ENCODE measurements around the gene FOXP3. TPM values are rescaled to one million over a fixed set of nuclear protein-coding genes. Genes with fewer than 3 reads are reported as not detected.

The FOXP3 gene
- total RNA-seq, 1 donor from 2014 or later = not detected

DNA sequence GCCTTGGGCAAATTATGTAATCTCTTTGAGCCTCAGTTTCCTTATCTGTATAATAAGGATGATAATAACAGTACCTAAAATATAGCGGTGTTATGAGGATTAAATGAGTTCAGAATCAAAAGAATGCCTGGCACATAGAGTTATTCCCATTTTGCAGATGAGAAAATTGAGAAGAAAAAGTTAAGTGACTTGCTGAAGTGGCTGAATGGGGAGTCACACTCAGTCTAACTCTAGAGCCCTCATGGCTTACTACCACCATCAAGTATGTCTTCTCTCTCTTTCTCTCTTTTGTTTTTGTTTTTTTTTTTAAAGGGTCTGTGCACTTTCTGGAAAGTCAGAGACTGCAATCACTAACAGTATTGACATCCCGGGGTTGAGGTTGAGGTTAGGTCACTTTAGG, 32.0 kb downstream of the FOXP3 start:
- H3K4me3 ChIP-seq = no peak overlapping the region
- TF ChIP-seq, protein P1, sequence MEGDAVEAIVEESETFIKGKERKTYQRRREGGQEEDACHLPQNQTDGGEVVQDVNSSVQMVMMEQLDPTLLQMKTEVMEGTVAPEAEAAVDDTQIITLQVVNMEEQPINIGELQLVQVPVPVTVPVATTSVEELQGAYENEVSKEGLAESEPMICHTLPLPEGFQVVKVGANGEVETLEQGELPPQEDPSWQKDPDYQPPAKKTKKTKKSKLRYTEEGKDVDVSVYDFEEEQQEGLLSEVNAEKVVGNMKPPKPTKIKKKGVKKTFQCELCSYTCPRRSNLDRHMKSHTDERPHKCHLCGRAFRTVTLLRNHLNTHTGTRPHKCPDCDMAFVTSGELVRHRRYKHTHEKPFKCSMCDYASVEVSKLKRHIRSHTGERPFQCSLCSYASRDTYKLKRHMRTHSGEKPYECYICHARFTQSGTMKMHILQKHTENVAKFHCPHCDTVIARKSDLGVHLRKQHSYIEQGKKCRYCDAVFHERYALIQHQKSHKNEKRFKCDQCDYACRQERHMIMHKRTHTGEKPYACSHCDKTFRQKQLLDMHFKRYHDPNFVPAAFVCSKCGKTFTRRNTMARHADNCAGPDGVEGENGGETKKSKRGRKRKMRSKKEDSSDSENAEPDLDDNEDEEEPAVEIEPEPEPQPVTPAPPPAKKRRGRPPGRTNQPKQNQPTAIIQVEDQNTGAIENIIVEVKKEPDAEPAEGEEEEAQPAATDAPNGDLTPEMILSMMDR (IDR thresholded peaks at IDR 0.05; ENCODE audit: borderline replicate concordance) = no peak
- no peaks in the 10 kb centered on the region for H3K36me3 ChIP-seq
- no peaks in the 10 kb centered on the region for H3K27me3 ChIP-seq (ENCODE audit: low read depth)
- intact Hi-C loops (cut with micrococcal nuclease) = no loop called here
- no peak overlapping the region for H3K27ac ChIP-seq (replicated peaks)
- no peak for DNase-seq
- H3K4me1 ChIP-seq = peaks cover 11% of the 10 kb centered on the region
- no peaks in the 10 kb centered on the region for H3K9me3 ChIP-seq (replicated peaks)

DNA sequence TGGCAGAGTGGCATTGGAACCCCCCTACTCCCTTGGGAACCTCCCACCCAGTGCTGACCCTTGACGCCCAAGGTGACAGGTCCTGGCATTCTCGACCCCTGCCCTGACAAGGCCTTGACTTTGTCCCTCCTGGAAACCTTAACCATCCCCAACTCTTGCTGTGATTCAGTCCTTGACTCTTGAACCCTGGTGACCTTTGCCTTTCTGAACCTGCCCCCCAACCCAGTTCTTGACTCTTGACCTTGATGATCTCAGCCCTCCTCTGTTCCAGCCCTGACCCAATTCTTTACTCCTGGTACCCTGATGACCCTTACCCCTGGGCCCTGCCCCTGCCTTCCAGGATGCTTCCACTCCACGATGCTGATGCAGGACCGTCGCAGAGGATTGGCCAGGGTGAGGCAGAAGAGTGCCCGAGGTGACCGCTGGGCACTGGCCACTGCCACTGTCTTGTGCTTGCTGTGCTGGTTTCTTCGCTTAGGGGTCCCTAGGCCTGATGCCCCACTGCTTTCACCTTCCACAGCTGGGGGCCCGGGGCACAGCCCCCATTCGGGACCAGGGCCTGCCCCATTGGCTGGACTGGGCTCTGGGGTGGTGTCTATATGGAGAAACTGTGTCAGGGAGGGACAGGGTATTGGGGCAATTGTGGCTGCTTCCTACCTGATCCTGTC, 33.0 kb downstream of the FOXP3 start:
- Histone ChIP-seq H3K36me3 (no peaks in the 10 kb centered on the region), H3K4me3 (no peak overlapping the region), H3K9me3 (replicated peaks) (no peaks in the 10 kb centered on the region), H3K4me1 (peaks cover 8% of the 10 kb centered on the region), H3K27me3 (ENCODE audit: low read depth) (no peaks in the 10 kb centered on the region), H3K27ac (replicated peaks) (no peak overlapping the region)
- intact Hi-C loops (cut with micrococcal nuclease) = no loop called here
- no peak for DNase-seq
- TF ChIP-seq, protein P1 (IDR thresholded peaks at IDR 0.05; ENCODE audit: borderline replicate concordance) = no peak

DNA sequence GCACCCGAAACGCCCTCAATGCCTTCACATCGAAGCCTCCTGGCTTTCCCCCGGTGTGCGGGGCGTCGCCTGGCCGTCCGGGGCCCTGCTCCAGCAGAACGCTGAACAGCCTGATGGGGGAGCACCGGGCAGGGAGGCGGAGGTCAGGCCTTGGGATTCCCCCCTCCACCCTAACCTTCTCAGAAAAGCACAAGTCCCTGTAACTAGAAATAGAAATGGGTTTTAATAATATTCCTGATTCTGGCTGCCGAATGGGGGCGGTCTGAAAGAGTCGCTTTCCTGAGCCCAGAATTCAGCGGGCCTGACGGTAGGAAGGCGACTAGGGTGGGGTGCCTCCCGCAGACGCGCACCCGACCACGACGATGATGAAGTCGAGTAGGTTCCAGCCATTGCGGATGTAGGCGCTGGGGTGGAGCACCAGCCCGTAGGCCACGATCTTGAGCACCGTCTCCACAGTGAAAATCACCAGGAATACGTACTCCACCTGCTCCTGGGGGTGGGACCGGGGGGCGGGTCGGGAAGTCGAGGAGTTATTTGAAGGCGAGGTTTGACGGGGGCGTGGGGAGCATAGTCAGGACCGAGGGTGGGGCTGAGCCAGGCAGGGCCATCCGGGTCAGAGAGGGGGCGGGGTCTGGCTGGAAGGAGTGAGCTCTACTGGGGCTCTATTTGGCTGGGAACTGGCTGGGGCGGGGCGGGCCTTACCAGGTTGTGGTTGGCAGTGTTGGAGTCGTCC, 33.8 kb downstream of the FOXP3 start:
- peak; percentile 64 for DNase-seq
- TF ChIP-seq, protein P1 (IDR thresholded peaks at IDR 0.05; ENCODE audit: borderline replicate concordance) = no peak
- peaks cover 2% of the 10 kb centered on the region for H3K4me1 ChIP-seq
- no peaks in the 10 kb centered on the region for H3K27me3 ChIP-seq (ENCODE audit: low read depth)
- no peaks in the 10 kb centered on the region for H3K9me3 ChIP-seq (replicated peaks)
- H3K4me3 ChIP-seq = peak overlapping the region; percentile 57
- intact Hi-C loops (cut with micrococcal nuclease) = no loop called here
- H3K27ac ChIP-seq (replicated peaks) = no peak overlapping the region
- no peaks in the 10 kb centered on the region for H3K36me3 ChIP-seq

DNA sequence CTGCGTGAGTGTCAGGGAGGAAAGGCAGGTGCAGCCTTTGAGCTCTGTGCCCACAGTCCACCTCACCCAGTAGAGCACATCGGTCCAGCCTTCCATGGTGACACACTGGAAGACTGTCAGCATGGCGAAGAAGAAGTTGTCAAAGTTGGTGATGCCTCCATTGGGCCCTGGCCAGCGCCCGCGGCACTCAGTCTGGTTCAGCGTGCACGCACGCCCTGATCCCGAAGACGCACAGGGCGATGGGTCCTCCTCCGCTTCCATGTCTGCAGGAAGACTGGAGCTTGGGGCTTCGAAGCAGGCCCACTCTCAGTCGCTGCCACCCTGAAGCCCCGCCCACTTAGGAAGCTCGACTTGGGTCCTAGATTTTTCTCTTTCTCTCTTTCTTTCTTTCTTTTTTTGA, 36.3 kb downstream of the FOXP3 start:
- H3K36me3 ChIP-seq = no peaks in the 10 kb centered on the region
- no peak for DNase-seq
- H3K27me3 ChIP-seq (ENCODE audit: low read depth) = no peaks in the 10 kb centered on the region
- no peak overlapping the region for H3K27ac ChIP-seq (replicated peaks)
- no peaks in the 10 kb centered on the region for H3K9me3 ChIP-seq (replicated peaks)
- H3K4me1 ChIP-seq = peaks cover 2% of the 10 kb centered on the region
- no peak overlapping the region for H3K4me3 ChIP-seq
- TF ChIP-seq, protein P1 (IDR thresholded peaks at IDR 0.05; ENCODE audit: borderline replicate concordance) = no peak
- intact Hi-C loops (cut with micrococcal nuclease) = no loop called here

DNA sequence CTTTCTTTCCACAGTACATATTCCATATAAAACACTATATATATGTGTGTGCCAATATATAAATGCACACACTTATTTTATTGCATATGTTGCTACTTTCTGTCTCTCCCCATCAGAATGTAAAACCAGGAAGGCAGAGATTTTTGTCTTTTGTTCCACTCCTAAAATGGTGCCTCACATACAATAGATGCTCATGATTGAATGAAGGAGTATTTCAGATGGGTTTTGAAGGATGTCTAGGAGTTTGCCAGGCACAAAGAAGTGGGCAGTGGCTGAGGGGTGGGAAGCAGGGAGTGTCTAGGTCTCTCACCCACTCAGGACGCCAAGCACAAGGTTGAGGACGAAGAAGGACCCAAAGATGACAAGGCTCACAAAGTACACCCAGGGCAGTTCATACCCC, 36.8 kb downstream of the FOXP3 start:
- Histone ChIP-seq H3K27me3 (ENCODE audit: low read depth) (no peaks in the 10 kb centered on the region), H3K36me3 (no peaks in the 10 kb centered on the region), H3K4me1 (peaks cover 2% of the 10 kb centered on the region), H3K4me3 (no peak overlapping the region), H3K27ac (replicated peaks) (no peak overlapping the region), H3K9me3 (replicated peaks) (no peaks in the 10 kb centered on the region)
- intact Hi-C loops (cut with micrococcal nuclease) = no loop called here
- DNase-seq = no peak
- TF ChIP-seq, protein P1 (IDR thresholded peaks at IDR 0.05; ENCODE audit: borderline replicate concordance) = no peak
